ENCODE measurements around the gene ZBTB42.
A peak's percentile ranks its signal among the peaks of the same experiment; 100 is the strongest.

ZBTB42 gene
- 1.5 to 8.2 (median 4.0) reads per million in 17 experiments for total RNA-seq

DNA sequence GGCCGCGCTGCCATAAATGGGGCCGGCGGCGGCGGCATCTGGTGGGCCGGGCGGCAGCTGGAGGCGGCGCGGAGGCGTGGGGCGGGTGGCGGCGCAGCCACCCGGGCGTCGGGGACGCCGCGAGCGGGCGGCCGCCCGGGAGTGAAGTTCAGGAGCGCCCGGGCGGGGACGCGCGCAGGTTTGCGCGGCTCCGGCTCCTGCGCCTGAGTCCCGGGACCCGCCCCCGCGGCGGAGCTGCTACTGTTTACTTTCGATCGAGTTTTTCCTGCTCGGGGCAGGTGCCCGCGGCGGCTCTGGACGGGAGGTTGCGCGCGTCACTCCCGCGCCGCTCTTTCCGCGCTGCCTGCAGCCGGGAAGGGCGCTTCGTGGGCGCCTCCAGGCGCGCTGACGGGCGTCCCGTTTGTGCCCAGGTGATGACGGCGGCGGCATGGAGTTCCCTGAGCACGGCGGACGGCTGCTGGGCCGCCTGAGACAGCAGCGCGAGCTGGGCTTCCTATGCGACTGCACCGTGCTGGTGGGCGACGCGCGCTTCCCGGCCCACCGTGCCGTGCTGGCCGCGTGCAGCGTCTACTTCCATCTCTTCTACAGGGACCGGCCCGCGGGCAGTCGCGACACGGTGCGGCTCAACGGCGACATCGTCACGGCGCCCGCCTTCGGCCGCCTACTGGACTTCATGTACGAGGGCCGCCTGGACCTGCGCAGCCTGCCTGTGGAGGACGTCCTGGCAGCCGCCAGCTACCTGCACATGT lies at the start of gene ZBTB42:
TSS of gene ZBTB42 (plus strand) at position 331 of the 749 bp plus-strand sequence. CDS start at position 428, 97 bp downstream.
- DNase-seq, result peak; percentile 34 to 73 (median 52)

DNA sequence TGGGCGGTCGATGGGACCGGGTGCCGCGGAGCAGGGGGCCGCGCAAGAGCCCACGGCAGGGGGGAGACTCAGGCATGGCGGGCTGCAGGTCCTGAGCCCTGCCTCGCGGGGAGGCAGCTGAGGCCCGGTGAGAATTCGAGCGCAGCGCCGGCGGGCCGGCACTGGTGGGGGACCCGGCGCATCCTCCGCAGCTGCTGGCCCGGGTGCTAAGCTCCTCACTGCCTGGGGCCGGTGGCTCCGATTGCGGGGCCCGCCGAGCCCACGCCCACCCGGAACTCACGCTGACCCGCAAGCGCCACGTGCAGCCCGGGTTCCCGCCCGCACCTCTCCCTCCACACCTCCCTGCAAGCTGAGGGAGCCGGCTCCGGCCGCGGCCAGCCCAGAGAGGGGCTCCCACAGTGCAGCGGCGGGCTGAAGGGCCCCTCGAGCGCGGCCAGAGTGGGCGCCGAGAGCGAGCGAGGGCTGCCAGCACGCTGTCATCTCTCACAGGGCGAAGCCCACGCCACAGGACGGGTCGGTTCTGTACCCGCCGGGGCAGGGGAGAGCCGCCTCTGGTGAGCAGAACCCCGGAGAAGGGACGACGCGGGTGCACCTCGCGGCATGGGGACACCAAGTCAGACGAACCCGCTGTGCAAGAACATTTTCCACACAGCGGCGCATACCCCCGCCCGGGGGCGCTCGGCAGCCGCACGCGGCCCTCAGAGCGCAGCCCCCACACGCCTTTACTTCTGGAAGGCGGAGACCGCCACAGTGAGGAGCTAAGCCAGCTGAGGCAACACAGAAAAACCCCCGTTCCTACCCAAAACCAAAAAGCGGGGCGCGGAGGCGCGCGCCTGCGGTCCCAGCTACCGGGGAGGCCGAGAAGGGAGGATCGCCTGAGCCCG lies 49.1 kb upstream of the ZBTB42 start:
- no peak for DNase-seq

DNA sequence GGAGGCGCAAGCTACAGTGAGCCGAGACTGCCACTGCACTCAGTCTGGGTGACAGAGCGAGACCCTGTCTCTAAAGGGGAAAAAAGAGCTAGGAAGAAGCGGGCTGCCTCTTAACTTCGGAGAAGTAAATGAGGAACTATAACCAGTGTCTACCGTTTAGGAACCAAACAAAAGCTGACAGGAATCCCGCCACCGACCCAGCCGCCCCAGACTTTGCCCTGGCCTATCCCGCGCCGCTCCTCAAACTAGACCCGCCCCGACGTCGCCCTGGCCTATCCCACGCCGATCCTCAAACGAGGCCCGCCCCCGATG lies 48.5 kb upstream of the ZBTB42 start:
- no peak for DNase-seq

DNA sequence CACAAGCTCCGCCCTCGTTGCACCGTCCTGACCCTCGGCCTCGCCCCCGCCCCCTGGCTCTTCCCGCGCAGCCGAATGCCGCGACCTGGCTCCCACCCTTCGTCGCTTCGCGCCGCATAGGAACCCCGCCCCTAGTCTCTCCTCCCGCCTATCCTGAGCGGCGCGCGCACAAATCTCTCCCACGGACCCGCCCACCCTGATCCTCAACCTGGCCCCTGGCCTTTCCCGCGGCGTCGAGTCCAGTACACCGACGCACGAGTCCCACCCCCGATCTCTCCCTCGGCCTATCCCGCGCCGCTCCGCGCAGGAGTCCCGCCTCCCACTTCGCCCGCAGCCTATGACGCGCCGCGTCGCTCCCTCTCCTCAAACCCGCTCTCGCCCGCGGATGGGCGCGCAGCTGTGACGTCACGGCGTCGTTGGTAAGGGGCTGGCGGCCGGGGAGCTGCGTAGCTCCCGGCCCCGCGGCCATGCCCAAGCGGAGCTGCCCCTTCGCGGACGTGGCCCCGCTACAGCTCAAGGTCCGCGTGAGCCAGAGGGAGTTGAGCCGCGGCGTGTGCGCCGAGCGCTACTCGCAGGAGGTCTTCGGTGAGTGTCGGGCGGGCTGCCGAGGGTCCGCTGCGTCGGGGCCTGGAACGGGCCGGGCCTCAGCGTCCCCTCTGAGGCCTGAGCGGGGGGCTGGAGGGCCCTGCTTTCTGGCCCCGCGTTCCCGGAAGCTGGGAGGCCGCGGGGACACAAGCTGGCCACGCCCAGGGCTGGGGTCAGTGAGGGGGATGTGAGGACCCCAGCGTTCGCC lies 48.0 kb upstream of the ZBTB42 start, which contains the start of gene SIVA1:
TSS of gene SIVA1 (plus strand) at position 413 of the 793 bp plus-strand sequence. CDS start at position 468, 55 bp downstream.
- peak; percentile 100 for DNase-seq

DNA sequence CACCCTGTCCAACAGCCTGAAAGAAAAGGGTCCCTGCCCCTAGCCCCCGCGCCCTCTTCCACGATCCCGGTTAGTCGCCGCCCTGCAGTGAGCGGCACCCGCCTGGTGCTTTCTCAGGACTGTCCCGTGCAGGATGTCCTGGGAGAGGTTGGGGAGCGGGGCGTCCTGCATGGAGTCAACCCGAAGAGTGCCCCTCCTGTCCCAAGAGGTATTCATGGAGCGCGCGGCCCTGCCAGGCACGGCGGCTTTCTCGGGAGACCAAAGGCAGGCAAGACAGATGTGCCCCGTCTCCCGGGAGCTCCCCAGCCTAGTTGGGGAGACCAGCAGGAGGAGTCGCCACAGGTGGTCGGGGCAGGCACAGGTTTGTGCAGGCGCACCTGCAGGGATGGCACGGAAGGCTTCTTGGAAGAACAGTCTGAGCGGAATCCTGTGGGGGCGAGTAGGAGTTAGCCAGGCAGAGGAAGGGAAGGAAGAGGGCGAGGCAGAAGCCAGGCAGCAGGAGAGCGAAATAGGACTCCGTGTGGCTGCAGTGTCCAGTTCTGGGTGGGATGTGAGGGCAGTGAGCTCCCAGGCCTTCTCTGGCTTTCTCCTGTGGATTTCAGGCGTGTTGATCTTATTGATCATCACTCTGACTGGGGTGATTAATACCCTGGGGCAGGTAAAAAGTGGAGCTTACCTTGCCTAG lies 47.2 kb upstream of the ZBTB42 start:
- DNase-seq, result peak in 3 of 4 experiments; percentile 22 to 35 (median 29)

DNA sequence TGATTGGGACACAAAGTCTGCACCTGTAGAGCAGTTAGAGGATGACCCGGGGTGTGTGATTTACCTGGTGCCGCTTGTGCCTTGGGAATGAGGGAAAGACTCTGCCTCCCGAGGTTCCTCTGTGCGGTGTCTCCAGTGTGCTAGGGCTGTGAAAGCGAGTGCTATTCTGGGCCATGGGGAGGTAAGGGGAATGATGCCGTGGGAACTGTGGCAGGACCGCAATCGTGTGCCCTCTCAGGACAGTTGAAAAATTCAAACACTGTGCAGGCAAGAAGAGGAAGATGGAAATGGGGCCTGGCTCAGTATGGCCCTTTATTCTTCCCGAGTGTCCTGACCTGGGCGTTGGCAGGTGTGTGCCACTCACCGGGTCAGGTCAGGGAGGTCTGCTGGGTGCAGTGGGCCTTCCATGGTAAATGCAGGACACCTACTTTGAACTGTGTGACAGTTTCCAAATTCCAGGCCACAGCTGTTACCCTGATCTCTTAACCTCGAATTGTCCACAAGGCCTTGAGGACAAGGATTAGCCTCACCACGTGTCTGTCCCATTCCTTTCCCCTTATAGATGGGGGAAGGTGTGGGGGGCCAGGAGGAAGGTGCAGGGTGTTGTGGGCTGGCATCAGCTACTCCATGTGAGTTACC lies 46.6 kb upstream of the ZBTB42 start:
- DNase-seq, result no peak

DNA sequence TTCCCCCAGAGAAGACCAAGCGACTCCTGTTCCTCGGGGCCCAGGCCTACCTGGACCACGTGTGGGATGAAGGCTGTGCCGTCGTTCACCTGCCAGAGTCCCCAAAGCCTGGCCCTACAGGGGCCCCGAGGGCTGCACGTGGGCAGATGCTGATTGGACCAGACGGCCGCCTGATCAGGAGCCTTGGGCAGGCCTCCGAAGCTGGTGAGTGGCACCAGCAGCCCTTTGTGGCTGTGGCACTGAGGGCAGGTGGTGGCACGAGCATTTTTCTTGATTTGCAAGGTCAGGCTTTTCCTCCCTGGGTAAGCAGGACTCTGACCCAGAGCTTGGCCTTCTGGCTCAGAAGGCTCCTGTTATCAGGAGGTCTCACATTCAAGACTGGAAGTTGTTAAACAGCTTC lies 45.3 kb upstream of the ZBTB42 start:
- DNase-seq, result no peak

DNA sequence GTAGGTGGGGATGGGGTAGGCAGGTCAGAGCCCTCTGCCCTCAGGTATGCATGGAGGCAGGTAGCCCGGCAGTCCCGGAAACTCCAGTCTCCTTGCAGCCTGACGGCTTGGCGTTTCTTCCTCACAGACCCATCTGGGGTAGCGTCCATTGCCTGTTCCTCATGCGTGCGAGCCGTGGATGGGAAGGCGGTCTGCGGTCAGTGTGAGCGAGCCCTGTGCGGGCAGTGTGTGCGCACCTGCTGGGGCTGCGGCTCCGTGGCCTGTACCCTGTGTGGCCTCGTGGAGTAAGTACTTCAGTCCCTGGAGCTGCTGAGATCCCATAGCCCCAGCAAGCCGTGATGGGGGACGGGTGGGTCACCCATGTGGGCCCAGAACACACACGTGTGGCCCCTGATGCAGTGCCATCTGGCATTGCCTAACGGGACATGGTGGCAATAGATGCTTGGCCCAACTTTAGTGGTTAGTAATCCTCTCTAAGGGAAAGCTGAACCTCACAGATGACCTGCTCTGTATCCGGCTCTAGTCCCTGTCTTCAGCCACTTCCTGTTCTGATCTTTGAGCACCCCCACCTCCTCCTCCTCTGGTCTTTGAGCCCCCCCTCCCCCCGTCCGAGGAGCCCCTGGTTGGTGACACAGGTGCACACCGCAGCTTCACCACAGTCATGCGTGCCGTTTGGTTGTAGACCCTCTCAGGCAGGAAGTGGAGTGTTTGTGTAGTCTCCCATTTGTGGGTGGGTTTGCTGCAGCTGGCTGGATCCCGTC lies 44.2 kb upstream of the ZBTB42 start:
- DNase-seq, result no peak

DNA sequence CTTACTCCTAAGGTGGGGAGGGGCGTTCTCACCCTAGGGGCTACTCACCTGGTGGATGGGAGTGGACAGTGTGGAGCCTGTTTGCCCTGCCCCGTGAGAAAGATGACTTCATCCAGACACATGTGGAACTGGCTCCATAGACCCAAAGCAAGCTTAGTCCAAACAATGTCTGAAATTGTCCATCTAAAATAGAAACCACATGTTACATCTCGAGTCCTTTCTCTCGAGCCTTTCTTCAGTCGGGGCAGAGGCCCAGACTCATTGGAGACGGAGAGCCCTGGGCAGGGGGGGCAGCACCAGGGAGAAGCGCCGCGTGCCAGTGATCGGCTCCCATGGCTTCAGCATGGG lies 43.7 kb upstream of the ZBTB42 start:
- no peak for DNase-seq

DNA sequence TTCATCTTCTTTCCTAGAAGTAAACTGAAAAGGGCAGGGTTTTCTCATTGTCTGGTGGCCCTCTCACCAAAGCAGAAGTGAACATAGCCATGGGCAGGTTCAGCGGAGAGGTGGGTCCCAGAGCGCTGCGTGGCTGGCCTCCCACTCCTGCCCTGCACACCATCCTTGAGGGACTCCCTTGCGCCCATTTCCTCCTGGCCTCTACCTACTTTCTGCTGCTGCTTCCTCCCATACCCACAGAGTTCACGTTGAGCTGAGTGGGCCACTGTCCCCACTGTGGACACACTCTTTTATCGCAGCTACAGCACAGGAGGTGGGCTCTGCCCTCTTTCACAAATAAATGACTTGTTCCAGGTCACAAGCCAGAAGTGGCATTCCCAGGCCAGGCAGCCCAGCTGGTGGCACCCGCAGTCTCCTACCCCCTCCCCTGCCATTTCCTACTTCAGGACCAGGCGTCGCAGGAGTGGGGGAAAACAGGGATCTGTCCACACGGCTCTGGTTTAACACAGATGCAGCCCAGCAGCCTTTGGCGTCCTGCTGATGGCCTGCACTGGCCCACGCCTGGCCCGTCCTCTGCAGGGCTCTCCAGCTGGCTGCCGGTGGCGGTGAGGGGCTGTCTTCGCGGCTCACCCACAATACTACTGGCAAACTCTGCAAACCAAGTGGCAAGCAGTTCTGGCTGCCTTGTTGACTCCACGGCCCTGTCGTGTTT lies 43.1 kb upstream of the ZBTB42 start:
- DNase-seq, result no peak

DNA sequence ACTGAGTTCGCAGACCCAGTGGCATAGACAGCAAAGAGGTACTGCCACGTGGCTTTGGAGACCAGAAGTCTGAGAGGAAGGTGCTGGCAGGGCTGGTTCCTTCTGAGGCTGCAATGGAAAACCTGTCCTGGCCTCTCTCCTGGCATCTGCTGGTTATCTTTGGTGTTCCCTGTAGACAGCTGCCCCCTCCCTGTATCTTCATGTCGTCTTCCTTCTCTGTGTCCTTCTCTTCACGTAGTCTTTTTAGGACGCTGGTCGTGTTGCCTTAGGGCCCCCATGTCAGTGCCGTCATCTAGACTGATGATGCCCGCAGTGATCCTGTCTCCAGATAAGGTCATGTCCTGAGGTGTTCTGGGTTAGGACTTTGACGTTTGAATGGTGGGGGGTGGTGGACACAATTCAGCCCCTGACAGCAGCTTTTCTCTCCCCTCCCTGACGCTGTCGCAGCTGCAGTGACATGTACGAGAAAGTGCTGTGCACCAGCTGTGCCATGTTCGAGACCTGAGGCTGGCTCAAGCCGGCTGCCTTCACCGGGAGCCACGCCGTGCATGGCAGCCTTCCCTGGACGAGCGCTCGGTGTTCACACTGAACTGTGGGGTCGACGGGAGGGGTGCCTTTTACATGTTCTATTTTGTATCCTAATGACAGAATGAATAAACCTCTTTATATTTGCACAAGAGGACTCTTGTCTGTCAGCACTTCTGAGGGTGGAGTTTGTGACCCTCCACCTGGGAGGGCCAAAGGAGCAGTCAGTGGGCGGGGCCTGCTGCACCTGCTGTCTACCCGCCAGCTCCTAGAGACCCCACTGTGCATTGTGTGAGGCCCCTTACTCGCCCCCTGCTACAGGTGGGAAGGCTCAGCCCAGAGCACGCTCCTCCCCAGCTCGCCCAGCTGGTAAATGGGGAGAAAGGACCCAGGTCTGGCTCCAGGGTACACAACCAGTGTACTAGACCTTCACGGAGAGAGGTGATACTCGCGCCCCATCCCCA lies 41.6 kb upstream of the ZBTB42 start:
- no peak for DNase-seq

DNA sequence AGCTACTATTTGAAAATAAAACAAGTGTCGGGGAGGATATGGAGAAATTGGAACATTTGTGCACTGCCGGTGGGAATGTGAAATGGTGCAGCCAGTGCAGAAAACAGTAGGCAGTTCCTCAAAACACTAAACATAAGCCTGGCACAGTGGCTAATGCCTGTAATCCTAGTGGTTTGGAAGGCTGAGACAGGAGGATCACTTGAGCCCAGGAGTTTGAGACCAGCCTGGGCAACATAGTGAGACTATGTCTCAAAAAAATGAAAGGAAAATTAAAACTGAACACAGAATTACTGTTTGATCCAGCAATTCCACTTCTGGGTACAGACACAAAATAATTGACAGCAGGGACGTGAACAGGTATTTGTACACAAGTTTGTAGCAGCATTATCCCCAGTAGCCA lies 35.4 kb upstream of the ZBTB42 start:
- no peak for DNase-seq

DNA sequence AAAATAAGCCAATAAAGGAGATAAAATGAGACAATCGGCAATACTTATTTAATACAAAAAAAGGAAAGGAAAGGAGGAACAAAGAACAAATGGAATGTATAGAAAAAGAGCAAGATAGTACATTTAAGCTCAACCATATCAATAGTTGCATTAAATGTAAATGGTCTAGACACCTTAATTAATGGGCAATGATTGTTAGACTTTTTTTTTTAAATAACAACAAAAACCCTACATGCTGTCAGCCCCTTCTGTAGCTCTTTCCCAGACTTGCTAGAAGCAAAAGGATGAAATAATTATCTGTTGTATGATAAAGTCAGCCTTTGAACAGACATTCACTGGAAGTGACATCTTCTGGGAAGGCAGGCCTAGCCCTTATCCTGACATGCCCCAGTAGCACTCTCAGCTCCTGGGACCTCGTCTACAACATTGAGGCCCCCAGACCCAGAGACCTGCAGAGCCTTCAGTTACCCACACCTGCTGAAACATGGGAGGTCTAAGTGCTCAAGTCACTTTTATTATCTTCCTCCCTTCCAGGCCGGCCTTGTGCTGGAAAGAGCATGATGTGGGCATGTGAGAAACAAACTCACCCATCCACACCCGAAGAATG lies 34.5 kb upstream of the ZBTB42 start:
- DNase-seq, result no peak

DNA sequence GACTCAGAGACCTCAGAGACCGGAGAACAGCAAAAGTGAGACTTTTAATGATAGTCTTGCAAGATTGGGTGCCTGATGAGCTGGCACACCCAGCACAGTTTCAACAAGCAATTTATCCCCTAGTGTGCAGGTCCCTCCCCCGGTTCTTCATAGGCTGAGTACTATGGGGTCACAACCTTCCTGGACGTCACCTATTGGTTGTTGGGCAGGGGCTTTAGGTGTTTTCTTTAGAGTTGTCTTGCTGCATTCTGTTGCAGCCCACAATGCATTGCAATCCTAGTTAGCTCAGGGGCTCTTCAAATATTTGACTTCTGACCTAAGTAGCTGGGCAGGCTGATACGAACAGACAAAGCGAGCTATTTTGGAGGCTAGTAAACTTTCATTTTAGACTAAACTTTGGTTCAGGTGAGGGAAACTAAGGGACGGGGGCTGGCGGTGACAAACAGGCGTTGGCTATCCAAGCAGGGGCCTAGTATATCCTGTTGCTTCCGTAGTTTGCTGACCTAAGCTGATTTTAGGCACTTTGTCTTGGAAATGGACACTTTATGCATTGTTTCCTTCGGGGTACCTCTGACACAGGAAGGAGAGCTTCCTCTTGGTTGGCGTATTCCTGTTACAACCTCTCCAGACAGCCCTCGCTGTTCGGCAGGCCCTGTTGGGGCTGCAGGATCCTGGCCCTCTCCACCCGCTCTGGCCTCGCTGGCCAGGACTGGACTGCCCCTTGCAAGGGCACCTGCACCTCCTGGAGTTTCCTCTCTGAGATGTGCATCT lies 33.9 kb upstream of the ZBTB42 start:
- no peak for DNase-seq

DNA sequence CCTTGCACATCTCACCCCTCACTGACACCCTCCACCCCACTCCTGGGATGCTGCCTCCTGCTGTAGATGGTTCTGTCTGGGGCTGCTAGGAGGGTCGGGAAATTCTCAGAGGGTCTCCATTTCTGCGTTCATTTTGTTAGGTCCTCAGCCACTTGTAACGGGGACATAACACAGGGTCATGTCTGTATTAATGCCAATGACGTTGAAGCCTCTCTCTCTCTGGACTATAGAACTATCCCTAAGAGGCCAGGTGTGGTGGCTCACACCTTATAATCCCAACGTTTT lies 33.3 kb upstream of the ZBTB42 start:
- DNase-seq, result no peak

DNA sequence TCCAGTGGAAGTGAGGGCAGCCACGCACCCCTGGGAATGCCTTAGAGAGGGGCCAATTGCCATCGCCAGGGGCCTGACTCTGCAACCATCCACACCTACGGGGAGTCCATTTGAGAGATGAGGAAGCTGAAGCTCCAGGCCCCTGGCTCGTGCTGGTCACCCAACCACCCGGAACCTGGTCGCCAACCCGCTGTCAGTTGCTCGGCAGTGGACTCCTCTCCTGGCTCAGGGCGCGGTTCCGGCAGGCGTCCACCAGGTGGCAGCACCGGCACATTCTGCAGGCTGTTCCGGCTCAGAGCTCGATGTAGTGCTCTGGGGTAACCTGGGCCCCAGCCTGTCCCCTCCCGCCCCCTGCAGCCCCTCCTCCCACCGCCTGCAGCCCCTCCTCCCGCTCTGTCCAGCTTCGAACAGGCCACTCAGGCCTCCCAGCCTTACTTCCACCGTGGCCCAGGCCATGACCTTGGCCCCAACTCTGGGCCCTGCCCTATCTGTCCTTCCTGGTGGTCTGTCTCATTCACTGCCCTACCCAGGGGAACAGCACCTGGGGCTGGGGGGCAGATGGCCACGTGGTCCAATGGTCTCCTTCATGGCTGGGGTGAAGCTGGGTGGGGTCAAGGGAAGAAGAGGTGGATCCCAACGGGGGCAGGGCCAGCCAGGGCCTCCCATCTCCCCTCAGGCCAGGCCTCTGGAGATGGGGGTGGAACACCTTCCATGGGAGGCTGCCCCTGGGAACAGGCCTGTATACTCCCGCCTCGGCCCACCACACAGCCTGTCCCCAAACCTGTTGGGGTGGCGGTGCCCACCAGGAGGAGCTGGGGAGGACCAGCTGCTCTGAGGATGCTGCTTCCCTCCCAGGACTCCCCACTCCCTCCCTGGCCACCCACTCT lies 32.2 kb upstream of the ZBTB42 start:
- DNase-seq, result peak; percentile 87 to 93 (median 91)
